ENCODE data around the gene LPP. TPM values are rescaled to one million over a fixed set of nuclear protein-coding genes. Genes with fewer than 3 reads are reported as not detected.

Gene LPP
- total RNA-seq, 3 donors from 2014 or later (not counting 1 experiment from before 2014, with no cell fraction given) = 137 to 163 (median 149) TPM

- H3K36me3 Mint-ChIP-seq = no peaks in the 10 kb centered on the region
Measured at GRCh38 chr3:188453431-188454384, 299.8 kb downstream of the LPP start.

GRCh38 chr3:188455748-188456147 is 301.8 kb downstream of the LPP start:
- intact Hi-C loops (cut with micrococcal nuclease) = no loop called here
- 97% methylated on average over 3 of the region's 4 CpGs for WGBS (ENCODE audit: insufficient coverage)
- H3K27me3 ChIP-seq (ENCODE audit: control insufficient read depth, insufficient read depth, low read length) = no peaks in the 10 kb centered on the region
- Mint-ChIP-seq H3K27ac (no peak overlapping the region), H3K36me3 (no peaks in the 10 kb centered on the region), H3K4me1 (peaks cover 47% of the 10 kb centered on the region in 2 donors), H3K9me3 (no peaks in the 10 kb centered on the region), H3K4me3 (no peak overlapping the region), H3K27me3 (ENCODE audit: low read depth in 2 of 2) (no peaks in the 10 kb centered on the region)
- no peaks in the 10 kb centered on the region for H3K9me3 ChIP-seq (ENCODE audit: control insufficient read depth, insufficient read depth, low read length)
- DNase-seq (no peak), ATAC-seq (no peak)
- no peak overlapping the region for H3K4me3 ChIP-seq (ENCODE audit: low read length)
- H3K4me1 ChIP-seq (ENCODE audit: control insufficient read depth, insufficient read depth, low read length) = no peaks in the 10 kb centered on the region
- H3K27ac ChIP-seq (ENCODE audit: low read length) = no peak overlapping the region
- H3K36me3 ChIP-seq (ENCODE audit: control insufficient read depth, insufficient read depth, low read length) = no peaks in the 10 kb centered on the region
- no peak for TF ChIP-seq CTCF (IDR thresholded peaks at IDR 0.05)

More at GRCh38 chr3:188453431-188454384, 299.8 kb downstream of the LPP start:
- ATAC-seq (no peak), DNase-seq (no peak)
- TF ChIP-seq CTCF (IDR thresholded peaks at IDR 0.05) = no peak
- Histone ChIP-seq H3K9me3 (ENCODE audit: control insufficient read depth, insufficient read depth, low read length) (no peaks in the 10 kb centered on the region), H3K4me1 (ENCODE audit: control insufficient read depth, insufficient read depth, low read length) (no peaks in the 10 kb centered on the region), H3K36me3 (ENCODE audit: control insufficient read depth, insufficient read depth, low read length) (no peaks in the 10 kb centered on the region), H3K27ac (ENCODE audit: low read length) (no peak overlapping the region), H3K4me3 (ENCODE audit: low read length) (no peak overlapping the region), H3K27me3 (ENCODE audit: control insufficient read depth, insufficient read depth, low read length) (no peaks in the 10 kb centered on the region)
- Mint-ChIP-seq H3K4me1 (peaks cover 38 to 40% of the 10 kb centered on the region in 2 donors), H3K9me3 (no peaks in the 10 kb centered on the region), H3K27me3 (ENCODE audit: low read depth in 2 of 2) (no peaks in the 10 kb centered on the region), H3K27ac (no peak overlapping the region), H3K4me3 (no peak overlapping the region)
- WGBS (ENCODE audit: insufficient coverage) = 87% methylated on average over 5 of the region's 6 CpGs
- intact Hi-C loops (cut with micrococcal nuclease) = no loop called here

GRCh38 chr3:188458756-188459155 is 304.8 kb downstream of the LPP start:
- DNase-seq (no peak), ATAC-seq (no peak)
- intact Hi-C loops (cut with micrococcal nuclease) = no loop called here
- no peaks in the 10 kb centered on the region for H3K36me3 Mint-ChIP-seq
- Histone ChIP-seq H3K27ac (ENCODE audit: low read length) (no peak overlapping the region), H3K27me3 (ENCODE audit: control insufficient read depth, insufficient read depth, low read length) (no peaks in the 10 kb centered on the region), H3K4me3 (ENCODE audit: low read length) (no peak overlapping the region), H3K9me3 (ENCODE audit: control insufficient read depth, insufficient read depth, low read length) (no peaks in the 10 kb centered on the region), H3K36me3 (ENCODE audit: control insufficient read depth, insufficient read depth, low read length) (no peaks in the 10 kb centered on the region), H3K4me1 (ENCODE audit: control insufficient read depth, insufficient read depth, low read length) (no peaks in the 10 kb centered on the region)
- no peak for TF ChIP-seq CTCF (IDR thresholded peaks at IDR 0.05)
- H3K27me3 Mint-ChIP-seq (ENCODE audit: low read depth in 2 of 2) = no peaks in the 10 kb centered on the region
- H3K9me3 Mint-ChIP-seq = no peaks in the 10 kb centered on the region
- peaks cover 27 to 35% of the 10 kb centered on the region in 2 donors for H3K4me1 Mint-ChIP-seq
- no peak overlapping the region for H3K4me3 Mint-ChIP-seq
- WGBS (ENCODE audit: insufficient coverage) = 88% methylated on average over 2 of the region's 2 CpGs
- H3K27ac Mint-ChIP-seq = no peak overlapping the region
